Endodermal cell (in vitro differentiated cells): Measurements from ENCODE around the gene STXBP6. TPM values are rescaled to one million over a fixed set of nuclear protein-coding genes. Genes with fewer than 3 reads are reported as not detected.

Source experiments
- DNase-seq: peaks from one replicate; pipeline ENCODE4 v3.0.0-alpha.2; 2017
- H3K27ac ChIP-seq: 2 replicates; pipeline ENCODE4 v1.5.1; 2013; ENCODE audit warnings: mild to moderate bottlenecking, low read depth, low read length, moderate library complexity
- H3K27me3 ChIP-seq: 2 replicates; pipeline ENCODE4 v1.6.1; 2013; ENCODE audit warnings: mild to moderate bottlenecking, low read length, moderate library complexity; ENCODE audit not compliant: insufficient read depth, control insufficient read depth, poor library complexity, severe bottlenecking
- H3K36me3 ChIP-seq: 2 replicates; pipeline ENCODE4 v1.7.0; 2013; ENCODE audit warnings: mild to moderate bottlenecking, low read length, moderate library complexity; ENCODE audit not compliant: control insufficient read depth, insufficient read depth
- H3K4me1 ChIP-seq: one replicate; pipeline ENCODE4 v1.7.0; 2013; ENCODE audit warnings: low read length; ENCODE audit not compliant: control insufficient read depth, insufficient read depth
- H3K4me3 ChIP-seq: 2 replicates; pipeline ENCODE4 v1.5.1; 2013; ENCODE audit warnings: mild to moderate bottlenecking, low read length, moderate library complexity
- H3K9ac ChIP-seq: 2 replicates; pipeline ENCODE4 v1.6.1; 2013; ENCODE audit warnings: mild to moderate bottlenecking, low read length, moderate library complexity; ENCODE audit not compliant: poor library complexity, severe bottlenecking; ENCODE audit errors: extremely low read depth
- H3K9me3 ChIP-seq: 2 replicates; pipeline ENCODE4 v1.6.1; 2013; ENCODE audit warnings: mild to moderate bottlenecking, low read length, moderate library complexity; ENCODE audit not compliant: control insufficient read depth
- H3K27ac Mint-ChIP-seq: 2 replicates; pipeline ENCODE4 v1.8.0; 2020; ENCODE audit warnings: mixed read lengths
- H3K27me3 Mint-ChIP-seq: 2 replicates; pipeline ENCODE4 v1.8.0; 2021; ENCODE audit warnings: mild to moderate bottlenecking, mixed read lengths; ENCODE audit not compliant: insufficient read depth
- H3K36me3 Mint-ChIP-seq: 2 replicates; pipeline ENCODE4 v1.8.0; 2020; ENCODE audit warnings: low read depth, mixed read lengths
- H3K4me1 Mint-ChIP-seq: 2 replicates; pipeline ENCODE4 v1.8.0; 2020; ENCODE audit warnings: mixed read lengths
- H3K4me3 Mint-ChIP-seq: 2 replicates; pipeline ENCODE4 v1.8.0; 2020; ENCODE audit warnings: mild to moderate bottlenecking, moderate library complexity, mixed read lengths
- H3K9me3 Mint-ChIP-seq: 2 replicates; pipeline ENCODE4 v1.8.0; 2020; ENCODE audit warnings: mild to moderate bottlenecking, mixed read lengths
- CTCF ChIP-seq: fragments of 200-600 bp; sonication (generic); conservative IDR thresholded peaks from 2 replicates; pipeline ENCODE4 v1.5.0; 2021; ENCODE audit warnings: antibody characterized with exemption, mild to moderate bottlenecking
- WGBS, 2 experiments: methylation state at CpG; one replicate each; pipeline versions ENCODE4 v1.1.5 to v1.1.7; 2013; ENCODE audit warnings: missing lambda C conversion rate in 2 of 2, mixed read lengths in 1 of 2; ENCODE audit not compliant: insufficient coverage in 1 of 2, insufficient read length in 1 of 2; 5-methylcytosine and 5-hydroxymethylcytosine counted together
- total RNA-seq, 2 donors: library from RNA; stranded (reverse); fragmentation: NEBNext Ultra II Directional in 1 of 2; extraction: Animal tissue kit (Norgen Biotek cat#: 25700) in 1 of 2; gene quantifications; 2 replicates in 1 of 2; 3 replicates in 1 of 2; pipeline ENCODE4 v1.2.1, GENCODE V29; 2021

Gene STXBP6
- total RNA-seq, 2 donors from 2014 or later, result 0.64 to 1.5 TPM

- 95 to 100% methylated on average over 1 of the region's 1 CpG for WGBS, 2 experiments
- Mint-ChIP-seq H3K27ac (no peak overlapping the region), H3K27me3 (no peaks in the 10 kb centered on the region), H3K9me3 (no peaks in the 10 kb centered on the region), H3K4me1 (peaks cover 5% of the 10 kb centered on the region), H3K36me3 (no peaks in the 10 kb centered on the region), H3K4me3 (no peak overlapping the region)
- TF ChIP-seq CTCF, result no peak
- no peak for DNase-seq
- H3K27me3 ChIP-seq, result no peaks in the 10 kb centered on the region
- H3K9ac ChIP-seq, result no peak overlapping the region
- H3K36me3 ChIP-seq, result no peaks in the 10 kb centered on the region
- H3K4me3 ChIP-seq, result no peak overlapping the region
- no peak overlapping the region for H3K27ac ChIP-seq
- H3K4me1 ChIP-seq, result no peaks in the 10 kb centered on the region
- H3K9me3 ChIP-seq, result no peaks in the 10 kb centered on the region
Observed at GRCh38 chr14:24801024-24801423, 248.9 kb downstream of the STXBP6 start.

- H3K9me3 ChIP-seq, result no peaks in the 10 kb centered on the region
- DNase-seq, result no peak
- Mint-ChIP-seq H3K4me1 (peaks cover 5% of the 10 kb centered on the region), H3K36me3 (no peaks in the 10 kb centered on the region), H3K4me3 (no peak overlapping the region), H3K27me3 (no peaks in the 10 kb centered on the region), H3K9me3 (no peaks in the 10 kb centered on the region), H3K27ac (no peak overlapping the region)
- H3K36me3 ChIP-seq, result no peaks in the 10 kb centered on the region
- H3K4me1 ChIP-seq, result no peaks in the 10 kb centered on the region
- H3K4me3 ChIP-seq, result no peak overlapping the region
- no peak overlapping the region for H3K9ac ChIP-seq
- WGBS, 2 experiments, result 87 to 93% methylated on average over 4 to 6 of the region's 6 CpGs
- TF ChIP-seq CTCF, result no peak
- H3K27me3 ChIP-seq, result no peaks in the 10 kb centered on the region
- H3K27ac ChIP-seq, result no peak overlapping the region
Observed at GRCh38 chr14:24798911-24799462, 251.0 kb downstream of the STXBP6 start.

- Histone ChIP-seq H3K4me1 (no peaks in the 10 kb centered on the region), H3K9me3 (no peaks in the 10 kb centered on the region), H3K27me3 (no peaks in the 10 kb centered on the region), H3K36me3 (no peaks in the 10 kb centered on the region), H3K9ac (no peak overlapping the region), H3K4me3 (no peak overlapping the region), H3K27ac (no peak overlapping the region)
- Mint-ChIP-seq H3K36me3 (no peaks in the 10 kb centered on the region), H3K27ac (no peak overlapping the region), H3K27me3 (no peaks in the 10 kb centered on the region), H3K4me1 (peaks cover 5% of the 10 kb centered on the region), H3K4me3 (no peak overlapping the region), H3K9me3 (no peaks in the 10 kb centered on the region)
- DNase-seq, result no peak
- no peak for TF ChIP-seq CTCF
- 81 to 88% methylated on average over 3 to 5 of the region's 5 CpGs for WGBS, 2 experiments
Observed at GRCh38 chr14:24795406-24795805, 254.5 kb downstream of the STXBP6 start.
